Endodermal cell (in vitro differentiated cells): ENCODE results near the gene NEAT1. TPM values are rescaled to one million over a fixed set of nuclear protein-coding genes. Genes with fewer than 3 reads are reported as not detected.
A peak's percentile ranks its signal among the peaks of the same experiment; 100 is the strongest.

ENCODE experiments used
- DNase-seq: peaks from one replicate; pipeline ENCODE4 v3.0.0-alpha.2; 2017
- H3K27ac ChIP-seq: 2 replicates; pipeline ENCODE4 v1.5.1; 2013; ENCODE audit warnings: mild to moderate bottlenecking, low read depth, low read length, moderate library complexity
- H3K27me3 ChIP-seq: 2 replicates; pipeline ENCODE4 v1.6.1; 2013; ENCODE audit warnings: mild to moderate bottlenecking, low read length, moderate library complexity; ENCODE audit not compliant: insufficient read depth, control insufficient read depth, poor library complexity, severe bottlenecking
- H3K36me3 ChIP-seq: 2 replicates; pipeline ENCODE4 v1.7.0; 2013; ENCODE audit warnings: mild to moderate bottlenecking, low read length, moderate library complexity; ENCODE audit not compliant: control insufficient read depth, insufficient read depth
- H3K4me1 ChIP-seq: one replicate; pipeline ENCODE4 v1.7.0; 2013; ENCODE audit warnings: low read length; ENCODE audit not compliant: control insufficient read depth, insufficient read depth
- H3K4me3 ChIP-seq: 2 replicates; pipeline ENCODE4 v1.5.1; 2013; ENCODE audit warnings: mild to moderate bottlenecking, low read length, moderate library complexity
- H3K9ac ChIP-seq: 2 replicates; pipeline ENCODE4 v1.6.1; 2013; ENCODE audit warnings: mild to moderate bottlenecking, low read length, moderate library complexity; ENCODE audit not compliant: poor library complexity, severe bottlenecking; ENCODE audit errors: extremely low read depth
- H3K9me3 ChIP-seq: 2 replicates; pipeline ENCODE4 v1.6.1; 2013; ENCODE audit warnings: mild to moderate bottlenecking, low read length, moderate library complexity; ENCODE audit not compliant: control insufficient read depth
- H3K27ac Mint-ChIP-seq: 2 replicates; pipeline ENCODE4 v1.8.0; 2020; ENCODE audit warnings: mixed read lengths
- H3K27me3 Mint-ChIP-seq: 2 replicates; pipeline ENCODE4 v1.8.0; 2021; ENCODE audit warnings: mild to moderate bottlenecking, mixed read lengths; ENCODE audit not compliant: insufficient read depth
- H3K36me3 Mint-ChIP-seq: 2 replicates; pipeline ENCODE4 v1.8.0; 2020; ENCODE audit warnings: low read depth, mixed read lengths
- H3K4me1 Mint-ChIP-seq: 2 replicates; pipeline ENCODE4 v1.8.0; 2020; ENCODE audit warnings: mixed read lengths
- H3K4me3 Mint-ChIP-seq: 2 replicates; pipeline ENCODE4 v1.8.0; 2020; ENCODE audit warnings: mild to moderate bottlenecking, moderate library complexity, mixed read lengths
- H3K9me3 Mint-ChIP-seq: 2 replicates; pipeline ENCODE4 v1.8.0; 2020; ENCODE audit warnings: mild to moderate bottlenecking, mixed read lengths
- WGBS, 2 experiments: methylation state at CpG; one replicate each; pipeline versions ENCODE4 v1.1.5 to v1.1.7; 2013; ENCODE audit warnings: missing lambda C conversion rate in 2 of 2, mixed read lengths in 1 of 2; ENCODE audit not compliant: insufficient coverage in 1 of 2, insufficient read length in 1 of 2; 5-methylcytosine and 5-hydroxymethylcytosine counted together
- total RNA-seq, 2 donors: library from RNA; stranded (reverse); fragmentation: NEBNext Ultra II Directional in 1 of 2; extraction: Animal tissue kit (Norgen Biotek cat#: 25700) in 1 of 2; gene quantifications; 2 replicates in 1 of 2; 3 replicates in 1 of 2; pipeline ENCODE4 v1.2.1, GENCODE V29; 2021
- TF ChIP-seq, protein P1 (sequence below): fragments of 200-600 bp; sonication (generic); conservative IDR thresholded peaks from 2 replicates; pipeline ENCODE4 v1.5.0; 2021; ENCODE audit warnings: antibody characterized with exemption, mild to moderate bottlenecking

NEAT1 gene
- total RNA-seq, 2 donors from 2014 or later: 61.3 to 85.2 TPM

DNA sequence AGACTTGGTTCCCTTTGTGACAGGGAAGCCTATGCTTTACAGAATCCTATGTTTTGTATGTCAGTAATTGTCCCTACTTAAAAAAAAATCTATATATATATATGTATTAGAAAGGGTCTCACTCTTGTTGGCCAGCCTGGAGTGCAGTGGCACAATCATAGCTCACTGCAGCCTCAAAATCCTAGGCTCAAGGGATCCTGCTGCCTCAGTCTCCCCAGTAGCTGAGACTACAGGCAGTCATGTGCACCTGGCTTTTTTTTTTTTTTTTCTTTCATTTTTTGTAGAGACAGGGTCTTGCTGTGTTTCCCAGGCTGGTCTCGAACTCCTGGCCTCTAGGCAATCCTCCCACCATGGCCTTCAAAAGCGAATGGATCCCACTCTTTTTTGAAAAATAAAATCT is 2.1 kb upstream of the NEAT1 start:
- Histone ChIP-seq H3K27me3 (no peaks in the 10 kb centered on the region), H3K27ac (peak overlapping the region; percentile 99), H3K4me3 (no peak overlapping the region), H3K4me1 (peaks cover 23% of the 10 kb centered on the region), H3K36me3 (no peaks in the 10 kb centered on the region), H3K9me3 (no peaks in the 10 kb centered on the region), H3K9ac (no peak overlapping the region)
- H3K4me1 Mint-ChIP-seq: peaks cover 81% of the 10 kb centered on the region
- H3K4me3 Mint-ChIP-seq: no peak overlapping the region
- WGBS, 2 experiments: 80 to 100% methylated on average over 1 to 2 of the region's 2 CpGs
- H3K27ac Mint-ChIP-seq: peak overlapping the region; percentile 99
- DNase-seq: no peak
- H3K27me3 Mint-ChIP-seq: no peaks in the 10 kb centered on the region
- H3K36me3 Mint-ChIP-seq: no peaks in the 10 kb centered on the region
- TF ChIP-seq, protein P1, sequence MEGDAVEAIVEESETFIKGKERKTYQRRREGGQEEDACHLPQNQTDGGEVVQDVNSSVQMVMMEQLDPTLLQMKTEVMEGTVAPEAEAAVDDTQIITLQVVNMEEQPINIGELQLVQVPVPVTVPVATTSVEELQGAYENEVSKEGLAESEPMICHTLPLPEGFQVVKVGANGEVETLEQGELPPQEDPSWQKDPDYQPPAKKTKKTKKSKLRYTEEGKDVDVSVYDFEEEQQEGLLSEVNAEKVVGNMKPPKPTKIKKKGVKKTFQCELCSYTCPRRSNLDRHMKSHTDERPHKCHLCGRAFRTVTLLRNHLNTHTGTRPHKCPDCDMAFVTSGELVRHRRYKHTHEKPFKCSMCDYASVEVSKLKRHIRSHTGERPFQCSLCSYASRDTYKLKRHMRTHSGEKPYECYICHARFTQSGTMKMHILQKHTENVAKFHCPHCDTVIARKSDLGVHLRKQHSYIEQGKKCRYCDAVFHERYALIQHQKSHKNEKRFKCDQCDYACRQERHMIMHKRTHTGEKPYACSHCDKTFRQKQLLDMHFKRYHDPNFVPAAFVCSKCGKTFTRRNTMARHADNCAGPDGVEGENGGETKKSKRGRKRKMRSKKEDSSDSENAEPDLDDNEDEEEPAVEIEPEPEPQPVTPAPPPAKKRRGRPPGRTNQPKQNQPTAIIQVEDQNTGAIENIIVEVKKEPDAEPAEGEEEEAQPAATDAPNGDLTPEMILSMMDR: no peak
- H3K9me3 Mint-ChIP-seq: no peaks in the 10 kb centered on the region

DNA sequence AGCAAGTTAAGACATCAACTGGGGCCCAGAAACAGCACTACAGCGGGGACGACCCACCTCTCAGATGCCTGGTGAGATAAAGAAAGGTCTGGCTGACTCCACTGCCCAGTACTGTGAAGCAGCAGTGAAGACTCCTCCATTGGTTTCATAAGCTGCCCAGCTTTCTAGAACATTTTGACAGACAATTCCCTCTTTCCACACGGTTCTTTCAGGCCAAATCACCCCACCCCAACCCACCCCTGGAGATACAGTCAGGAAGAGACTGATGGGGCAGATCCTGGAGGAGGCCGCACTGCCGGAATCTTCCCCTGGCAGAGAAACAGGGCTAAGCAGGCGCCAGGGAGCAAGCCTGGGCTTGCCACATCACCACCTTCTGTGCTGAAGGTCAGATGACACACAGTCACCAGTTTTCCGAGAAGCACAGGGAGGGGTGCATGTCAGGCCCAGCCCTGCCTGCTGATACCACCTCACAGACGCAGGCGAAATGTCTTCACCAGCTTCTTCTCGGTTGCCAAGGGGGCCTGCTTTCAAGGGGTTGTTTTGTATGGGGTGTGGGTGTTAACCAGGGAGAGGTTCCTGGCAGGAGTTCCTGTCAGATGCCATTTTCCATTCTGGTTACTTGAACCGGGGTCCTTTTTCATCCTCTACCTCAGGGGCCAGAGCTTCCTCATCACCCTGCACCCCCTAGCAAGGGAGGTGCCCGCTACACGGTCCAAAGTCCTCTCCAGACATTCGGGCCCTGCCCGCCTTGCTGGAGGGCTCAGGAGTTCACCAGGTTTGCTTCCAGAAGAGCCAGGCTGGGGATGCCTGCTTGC is 1.4 kb upstream of the NEAT1 start:
- H3K36me3 Mint-ChIP-seq: no peaks in the 10 kb centered on the region
- H3K9me3 Mint-ChIP-seq: no peaks in the 10 kb centered on the region
- TF ChIP-seq, protein P1: no peak
- H3K9me3 ChIP-seq: no peaks in the 10 kb centered on the region
- H3K27me3 ChIP-seq: no peaks in the 10 kb centered on the region
- H3K4me3 Mint-ChIP-seq: peak overlapping the region; percentile 62
- H3K4me3 ChIP-seq: peak overlapping the region; percentile 75
- no peaks in the 10 kb centered on the region for H3K27me3 Mint-ChIP-seq
- H3K27ac ChIP-seq: peak overlapping the region; percentile 99
- H3K9ac ChIP-seq: peak overlapping the region; percentile 98
- peak overlapping the region; percentile 98 for H3K27ac Mint-ChIP-seq
- H3K4me1 Mint-ChIP-seq: peaks cover 79% of the 10 kb centered on the region
- peak; percentile 83 for DNase-seq
- H3K4me1 ChIP-seq: peaks cover 23% of the 10 kb centered on the region
- WGBS, 2 experiments: 78 to 80% methylated on average over 9 to 15 of the region's 15 CpGs
- H3K36me3 ChIP-seq: peaks cover 4% of the 10 kb centered on the region

- no peaks in the 10 kb centered on the region for H3K27me3 Mint-ChIP-seq
- H3K4me1 ChIP-seq: peaks cover 23% of the 10 kb centered on the region
- no peaks in the 10 kb centered on the region for H3K9me3 Mint-ChIP-seq
- H3K27ac ChIP-seq: peak overlapping the region; percentile 99
- H3K4me3 ChIP-seq: peak overlapping the region; percentile 83
- H3K36me3 ChIP-seq: peaks cover 9% of the 10 kb centered on the region
- H3K4me1 Mint-ChIP-seq: peaks cover 80% of the 10 kb centered on the region
- H3K27me3 ChIP-seq: no peaks in the 10 kb centered on the region
- H3K9me3 ChIP-seq: no peaks in the 10 kb centered on the region
- peak overlapping the region; percentile 98 for H3K9ac ChIP-seq
- H3K27ac Mint-ChIP-seq: peak overlapping the region; percentile 98
- TF ChIP-seq, protein P1: peak; percentile 23
- WGBS, 2 experiments: 6 to 12% methylated on average over 29 to 68 of the region's 68 CpGs
- peak overlapping the region; percentile 62 for H3K4me3 Mint-ChIP-seq
- H3K36me3 Mint-ChIP-seq: no peaks in the 10 kb centered on the region
- DNase-seq: peak; percentile 98
Observed at GRCh38 chr11:65421794-65422632, 585 bp upstream of the NEAT1 start.
